Cardiac muscle cell (in vitro differentiated cells and primary cell): Measurements from ENCODE around the gene OST4. TPM values are rescaled to one million over a fixed set of nuclear protein-coding genes. Genes with fewer than 3 reads are reported as not detected.
A peak's percentile ranks its signal among the peaks of the same experiment; 100 is the strongest.

Experiments used
- DNase-seq, 2 donors: peaks; one replicate each; pipeline versions ENCODE4 v3.0.0 to v3.0.0-alpha.2; 2010 to 2017; ENCODE audit warnings: low read depth in 1 of 2, low spot score in 1 of 2
- H3K27ac ChIP-seq: fragments of 200-600 bp; sonication (generic); 2 replicates; pipeline ENCODE4 v1.5.1; 2016
- H3K27me3 ChIP-seq: fragments of 200-600 bp; sonication (generic); 2 replicates; pipeline ENCODE4 v1.6.0; 2016; ENCODE audit warnings: control low read depth
- H3K36me3 ChIP-seq: fragments of 200-600 bp; sonication (generic); 2 replicates; pipeline ENCODE4 v1.5.1; 2016; ENCODE audit warnings: control low read depth
- H3K4me1 ChIP-seq: fragments of 200-600 bp; sonication (generic); 2 replicates; pipeline ENCODE4 v1.8.1; 2017; ENCODE audit warnings: low read depth, mild to moderate bottlenecking, mixed run types
- H3K4me3 ChIP-seq: fragments of 200-600 bp; sonication (generic); 2 replicates; pipeline ENCODE4 v1.5.1; 2016; ENCODE audit warnings: mild to moderate bottlenecking
- H3K9me3 ChIP-seq: fragments of 200-600 bp; sonication (generic); 2 replicates; pipeline ENCODE4 v1.5.1; 2017; ENCODE audit warnings: low read depth, mild to moderate bottlenecking, control low read depth
- polyA plus RNA-seq: library from polyadenylated mRNA; unstranded; fragments of >200 nt; fragmentation: Nextera tagmentation; extraction: Ambion mirVana; gene quantifications from 2 replicates; pipeline ENCODE4 v1.2.1, GENCODE V29; 2016
- total RNA-seq: library from RNA; depleted of rRNA; stranded (reverse); fragments of >200 nt; gene quantifications from 2 replicates; pipeline ENCODE4 v1.2.3, GENCODE V29; 2016
- TF ChIP-seq, protein P1 (sequence below): IDR thresholded peaks from 2 replicates; pipeline ENCODE4 v1.5.1; 2012; ENCODE audit warnings: low read depth, mild to moderate bottlenecking, low read length

OST4 gene
- total and polyA plus RNA-seq, 2 experiments from 2014 or later, result 289 to 779 TPM

DNA sequence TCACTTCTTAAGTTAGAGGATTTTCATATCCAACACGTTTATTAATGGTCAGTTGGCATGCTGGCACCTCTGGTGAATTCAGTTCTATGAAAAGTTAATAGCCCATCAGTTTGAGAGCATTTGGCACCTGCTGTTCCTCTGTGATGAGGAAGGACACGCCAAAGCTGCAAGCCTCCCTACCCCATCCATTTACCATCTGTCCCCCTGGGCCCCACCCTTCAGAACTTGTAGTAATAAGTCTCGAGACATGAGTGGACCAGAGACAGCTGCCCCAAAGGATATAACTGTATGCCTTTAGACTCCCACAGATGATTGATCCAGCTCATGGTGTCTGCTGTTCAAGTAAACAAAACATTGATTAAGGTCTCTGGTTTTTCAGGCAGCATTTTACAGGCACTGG lies 6.3 kb downstream of the OST4 start:
- H3K4me1 ChIP-seq, result peaks cover 2% of the 10 kb centered on the region
- no peak overlapping the region for H3K4me3 ChIP-seq
- no peak for DNase-seq
- no peaks in the 10 kb centered on the region for H3K9me3 ChIP-seq
- no peaks in the 10 kb centered on the region for H3K27me3 ChIP-seq
- no peak overlapping the region for H3K27ac ChIP-seq
- TF ChIP-seq, protein P1, sequence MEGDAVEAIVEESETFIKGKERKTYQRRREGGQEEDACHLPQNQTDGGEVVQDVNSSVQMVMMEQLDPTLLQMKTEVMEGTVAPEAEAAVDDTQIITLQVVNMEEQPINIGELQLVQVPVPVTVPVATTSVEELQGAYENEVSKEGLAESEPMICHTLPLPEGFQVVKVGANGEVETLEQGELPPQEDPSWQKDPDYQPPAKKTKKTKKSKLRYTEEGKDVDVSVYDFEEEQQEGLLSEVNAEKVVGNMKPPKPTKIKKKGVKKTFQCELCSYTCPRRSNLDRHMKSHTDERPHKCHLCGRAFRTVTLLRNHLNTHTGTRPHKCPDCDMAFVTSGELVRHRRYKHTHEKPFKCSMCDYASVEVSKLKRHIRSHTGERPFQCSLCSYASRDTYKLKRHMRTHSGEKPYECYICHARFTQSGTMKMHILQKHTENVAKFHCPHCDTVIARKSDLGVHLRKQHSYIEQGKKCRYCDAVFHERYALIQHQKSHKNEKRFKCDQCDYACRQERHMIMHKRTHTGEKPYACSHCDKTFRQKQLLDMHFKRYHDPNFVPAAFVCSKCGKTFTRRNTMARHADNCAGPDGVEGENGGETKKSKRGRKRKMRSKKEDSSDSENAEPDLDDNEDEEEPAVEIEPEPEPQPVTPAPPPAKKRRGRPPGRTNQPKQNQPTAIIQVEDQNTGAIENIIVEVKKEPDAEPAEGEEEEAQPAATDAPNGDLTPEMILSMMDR, result no peak
- H3K36me3 ChIP-seq, result peaks cover 21% of the 10 kb centered on the region

DNA sequence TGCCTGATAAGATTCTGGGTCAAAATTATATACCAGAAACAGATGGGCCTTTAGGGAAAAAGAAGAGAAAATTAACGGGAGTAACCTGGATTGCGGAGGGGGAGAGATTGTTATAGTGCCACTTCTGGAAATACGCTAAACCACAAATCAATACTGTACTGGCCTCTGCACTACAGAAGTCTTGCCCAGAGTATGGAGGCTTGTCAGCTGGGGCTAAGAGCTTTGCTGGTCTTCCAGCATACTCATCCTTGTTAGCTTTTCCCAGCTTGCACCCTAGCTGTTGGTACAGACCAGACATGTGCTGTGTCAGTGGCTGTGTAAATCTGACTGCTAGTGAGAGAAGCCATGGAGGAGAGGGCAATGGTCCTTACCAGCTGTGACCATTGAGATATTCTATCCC lies 11.1 kb downstream of the OST4 start:
- TF ChIP-seq, protein P1, result no peak
- H3K36me3 ChIP-seq, result peaks cover 26% of the 10 kb centered on the region

DNA sequence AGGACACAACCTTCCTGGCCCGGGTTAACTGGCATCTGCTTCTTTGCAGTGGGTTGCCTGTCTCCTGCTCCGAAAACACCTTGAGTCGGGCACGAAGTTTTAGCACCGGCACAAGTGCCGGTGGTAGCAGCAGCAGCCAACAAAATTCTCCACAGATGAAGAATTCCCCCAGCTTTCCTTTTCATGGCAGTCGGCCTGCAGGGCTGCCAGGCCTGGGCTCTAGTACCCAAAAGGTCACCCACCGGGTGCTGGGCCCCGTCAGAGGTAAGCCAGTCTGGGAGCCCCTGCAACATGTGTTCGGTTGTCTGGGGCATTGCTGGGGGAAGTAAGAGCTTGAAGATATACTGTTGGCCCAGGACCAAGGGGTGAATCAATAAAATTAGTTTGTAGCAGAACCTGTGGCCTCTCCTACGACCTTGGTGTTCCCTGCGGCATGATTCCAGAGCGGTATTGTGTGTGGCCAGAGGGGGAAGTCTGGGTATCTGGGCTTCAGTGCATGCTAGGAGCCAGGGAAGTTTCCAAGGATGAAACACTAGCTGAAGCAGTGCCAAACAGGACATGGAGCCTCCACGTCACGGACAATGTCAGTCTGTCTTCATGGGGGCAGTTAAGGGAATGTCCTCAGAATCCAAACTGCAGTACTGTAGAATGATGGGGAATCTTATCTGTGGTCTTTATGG lies 12.2 kb downstream of the OST4 start:
- H3K4me1 ChIP-seq, result no peaks in the 10 kb centered on the region
- H3K36me3 ChIP-seq, result peaks cover 36% of the 10 kb centered on the region

More for the DNA sequence above, 11.1 kb downstream of the OST4 start:
- Histone ChIP-seq H3K4me1 (no peaks in the 10 kb centered on the region), H3K4me3 (no peak overlapping the region), H3K27ac (peak overlapping the region; percentile 8), H3K27me3 (no peaks in the 10 kb centered on the region), H3K9me3 (no peaks in the 10 kb centered on the region)
- no peak for DNase-seq

DNA sequence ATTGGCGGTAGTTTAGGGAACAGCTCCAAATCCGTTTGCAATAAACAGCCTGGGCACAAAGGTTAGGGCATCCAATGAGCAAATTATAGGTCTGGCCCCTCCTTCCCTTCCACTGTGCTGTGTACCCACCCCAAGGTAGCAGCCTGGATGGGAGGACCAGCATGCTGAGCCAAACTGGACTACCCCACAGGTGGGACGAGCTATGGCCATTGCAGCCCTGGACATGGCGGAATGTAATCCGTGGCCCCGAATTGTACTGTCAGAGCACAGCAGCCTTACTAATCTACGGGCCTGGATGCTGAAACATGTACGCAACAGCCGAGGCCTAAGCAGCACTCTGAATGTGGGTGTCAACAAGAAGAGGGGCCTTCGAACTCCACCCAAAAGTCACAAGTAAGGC lies 13.2 kb downstream of the OST4 start:
- H3K27ac ChIP-seq, result no peak overlapping the region
- H3K27me3 ChIP-seq, result no peaks in the 10 kb centered on the region
- H3K9me3 ChIP-seq, result no peaks in the 10 kb centered on the region
- TF ChIP-seq, protein P1, result no peak
- H3K36me3 ChIP-seq, result peaks cover 46% of the 10 kb centered on the region
- H3K4me1 ChIP-seq, result no peaks in the 10 kb centered on the region
- no peak overlapping the region for H3K4me3 ChIP-seq
- DNase-seq, result no peak

More for the DNA sequence above, 12.2 kb downstream of the OST4 start:
- Histone ChIP-seq H3K4me3 (no peak overlapping the region), H3K27me3 (no peaks in the 10 kb centered on the region), H3K27ac (peak overlapping the region; percentile 43), H3K9me3 (no peaks in the 10 kb centered on the region)
- TF ChIP-seq, protein P1, result peak; percentile 7
- peak in 1 of 2 donors; percentile 92 for DNase-seq

DNA sequence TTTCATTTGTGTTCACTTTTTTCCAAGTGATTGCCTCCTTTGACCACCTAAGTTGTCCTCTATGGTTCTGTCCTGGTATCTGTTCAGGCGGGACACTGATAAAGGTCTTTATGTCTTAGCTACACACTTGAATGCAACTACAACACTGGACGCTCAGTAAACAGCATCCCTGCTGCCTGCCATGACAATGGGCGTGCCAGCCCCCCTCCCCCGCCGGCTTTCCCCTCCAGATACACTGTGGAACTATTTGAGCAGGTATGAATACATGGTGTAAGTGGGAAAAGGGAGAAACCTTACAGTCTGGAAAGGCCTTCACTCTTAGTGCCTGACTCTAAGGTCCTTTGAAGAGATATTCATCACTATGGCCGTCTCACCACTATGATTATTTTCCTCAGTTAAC lies 14.3 kb downstream of the OST4 start:
- Histone ChIP-seq H3K9me3 (no peaks in the 10 kb centered on the region), H3K4me3 (no peak overlapping the region), H3K4me1 (peaks cover 2% of the 10 kb centered on the region), H3K27ac (no peak overlapping the region), H3K36me3 (peaks cover 46% of the 10 kb centered on the region), H3K27me3 (no peaks in the 10 kb centered on the region)
- DNase-seq, result no peak
- TF ChIP-seq, protein P1, result no peak
